Measurements from ENCODE around the gene TSPOAP1. TPM values are rescaled to one million over a fixed set of nuclear protein-coding genes. Genes with fewer than 3 reads are reported as not detected.

Gene TSPOAP1
- total RNA-seq, 2 experiments from 2014 or later = 17.8 to 19.5 TPM

DNA sequence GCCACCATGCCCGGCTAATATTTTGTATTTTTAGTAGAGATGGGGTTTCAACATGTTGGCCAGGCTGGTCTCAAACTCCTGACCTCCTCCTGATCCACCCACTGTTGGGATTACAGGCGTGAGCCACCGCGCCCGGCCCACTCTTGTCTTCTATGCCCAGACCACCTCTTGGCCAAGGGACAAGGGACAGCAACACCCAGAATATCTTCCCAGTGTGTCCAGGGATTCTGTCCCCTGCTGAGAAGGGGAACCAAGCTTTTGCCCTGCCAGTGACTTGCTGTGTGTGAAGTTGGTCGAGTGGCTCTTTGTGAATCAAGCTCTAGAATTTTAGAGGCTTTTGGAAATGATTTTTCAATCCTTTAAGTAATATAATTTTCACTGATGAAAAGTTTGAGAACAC lies 46.2 kb downstream of the TSPOAP1 start:
- H3K4me1 ChIP-seq (ENCODE audit: insufficient read depth, low read length) = peaks cover 6% of the 10 kb centered on the region
- peaks cover 4% of the 10 kb centered on the region for H3K4me1 Mint-ChIP-seq (ENCODE audit: low read depth)
- no peaks in the 10 kb centered on the region for H3K36me3 Mint-ChIP-seq (ENCODE audit: low read depth)
- H3K4me3 ChIP-seq (ENCODE audit: low read length) = no peak overlapping the region
- no peak overlapping the region for H3K27ac Mint-ChIP-seq
- intact Hi-C loops (cut with DNase I, micrococcal nuclease) = no loop called here
- peaks cover 38% of the 10 kb centered on the region for H3K27me3 Mint-ChIP-seq
- H3K27me3 ChIP-seq (ENCODE audit: control insufficient read depth in 1 of 2, insufficient read depth in 2 of 2, low read length in 2 of 2) = peaks cover 0 to 2% of the 10 kb centered on the region in 2 experiments
- no peaks in the 10 kb centered on the region for H3K9me3 ChIP-seq (ENCODE audit: control insufficient read depth in 1 of 2, insufficient read depth in 1 of 2, low read length in 2 of 2)
- no peaks in the 10 kb centered on the region for H3K36me3 ChIP-seq (ENCODE audit: insufficient read depth, low read length)
- TF ChIP-seq, protein P1, sequence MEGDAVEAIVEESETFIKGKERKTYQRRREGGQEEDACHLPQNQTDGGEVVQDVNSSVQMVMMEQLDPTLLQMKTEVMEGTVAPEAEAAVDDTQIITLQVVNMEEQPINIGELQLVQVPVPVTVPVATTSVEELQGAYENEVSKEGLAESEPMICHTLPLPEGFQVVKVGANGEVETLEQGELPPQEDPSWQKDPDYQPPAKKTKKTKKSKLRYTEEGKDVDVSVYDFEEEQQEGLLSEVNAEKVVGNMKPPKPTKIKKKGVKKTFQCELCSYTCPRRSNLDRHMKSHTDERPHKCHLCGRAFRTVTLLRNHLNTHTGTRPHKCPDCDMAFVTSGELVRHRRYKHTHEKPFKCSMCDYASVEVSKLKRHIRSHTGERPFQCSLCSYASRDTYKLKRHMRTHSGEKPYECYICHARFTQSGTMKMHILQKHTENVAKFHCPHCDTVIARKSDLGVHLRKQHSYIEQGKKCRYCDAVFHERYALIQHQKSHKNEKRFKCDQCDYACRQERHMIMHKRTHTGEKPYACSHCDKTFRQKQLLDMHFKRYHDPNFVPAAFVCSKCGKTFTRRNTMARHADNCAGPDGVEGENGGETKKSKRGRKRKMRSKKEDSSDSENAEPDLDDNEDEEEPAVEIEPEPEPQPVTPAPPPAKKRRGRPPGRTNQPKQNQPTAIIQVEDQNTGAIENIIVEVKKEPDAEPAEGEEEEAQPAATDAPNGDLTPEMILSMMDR (IDR thresholded peaks at IDR 0.05) = no peak
- CTCF ChIA-PET = no interaction called here
- H3K9me3 Mint-ChIP-seq = no peaks in the 10 kb centered on the region
- H3K27ac ChIP-seq (ENCODE audit: low read depth in 1 of 2, low read length in 2 of 2) = no peak overlapping the region
- DNase-seq (no peak), ATAC-seq (ENCODE audit: poor library complexity) (no peak)
- H3K4me3 Mint-ChIP-seq = no peak overlapping the region
- POLR2A ChIA-PET = no interaction called here

DNA sequence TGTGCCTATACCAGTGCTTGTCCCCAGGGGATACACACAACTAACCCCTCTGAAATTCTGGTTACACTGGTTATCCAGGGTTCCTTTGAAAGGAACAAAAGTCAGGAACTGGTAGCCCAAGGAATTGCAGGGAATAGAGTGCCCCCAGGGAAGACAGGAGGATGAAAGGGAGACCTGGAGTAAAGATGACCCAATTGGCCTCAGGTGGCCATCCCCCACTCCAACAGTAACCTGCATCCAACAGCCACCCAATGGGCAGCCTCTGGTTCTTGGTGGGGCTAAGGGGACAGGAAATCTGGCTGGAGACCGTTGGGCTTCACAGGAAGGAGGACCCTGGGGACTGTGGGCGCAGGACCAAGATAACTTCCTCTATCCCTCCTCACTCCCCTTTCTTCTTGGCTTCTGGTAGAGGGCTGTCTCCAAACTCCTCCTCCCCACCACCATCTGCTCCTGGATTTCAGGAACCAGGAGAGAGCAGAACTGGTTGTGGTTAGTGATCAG lies 47.0 kb downstream of the TSPOAP1 start:
- intact Hi-C loops (cut with DNase I, micrococcal nuclease) = no loop called here
- H3K36me3 Mint-ChIP-seq (ENCODE audit: low read depth) = no peaks in the 10 kb centered on the region
- TF ChIP-seq, protein P1 (IDR thresholded peaks at IDR 0.05) = no peak
- Histone ChIP-seq H3K27ac (ENCODE audit: low read depth in 1 of 2, low read length in 2 of 2) (no peak overlapping the region), H3K9me3 (ENCODE audit: control insufficient read depth in 1 of 2, insufficient read depth in 1 of 2, low read length in 2 of 2) (no peaks in the 10 kb centered on the region), H3K36me3 (ENCODE audit: insufficient read depth, low read length) (no peaks in the 10 kb centered on the region), H3K4me3 (ENCODE audit: low read length) (no peak overlapping the region), H3K4me1 (ENCODE audit: insufficient read depth, low read length) (peaks cover 6% of the 10 kb centered on the region), H3K27me3 (ENCODE audit: control insufficient read depth in 1 of 2, insufficient read depth in 2 of 2, low read length in 2 of 2) (peaks cover 0 to 2% of the 10 kb centered on the region in 2 experiments)
- peaks cover 40% of the 10 kb centered on the region for H3K27me3 Mint-ChIP-seq
- POLR2A ChIA-PET = no interaction called here
- peaks cover 4% of the 10 kb centered on the region for H3K4me1 Mint-ChIP-seq (ENCODE audit: low read depth)
- H3K9me3 Mint-ChIP-seq = no peaks in the 10 kb centered on the region
- H3K4me3 Mint-ChIP-seq = no peak overlapping the region
- no peak for ATAC-seq (ENCODE audit: poor library complexity)
- DNase-seq = no peak
- H3K27ac Mint-ChIP-seq = no peak overlapping the region
- CTCF ChIA-PET = no interaction called here

DNA sequence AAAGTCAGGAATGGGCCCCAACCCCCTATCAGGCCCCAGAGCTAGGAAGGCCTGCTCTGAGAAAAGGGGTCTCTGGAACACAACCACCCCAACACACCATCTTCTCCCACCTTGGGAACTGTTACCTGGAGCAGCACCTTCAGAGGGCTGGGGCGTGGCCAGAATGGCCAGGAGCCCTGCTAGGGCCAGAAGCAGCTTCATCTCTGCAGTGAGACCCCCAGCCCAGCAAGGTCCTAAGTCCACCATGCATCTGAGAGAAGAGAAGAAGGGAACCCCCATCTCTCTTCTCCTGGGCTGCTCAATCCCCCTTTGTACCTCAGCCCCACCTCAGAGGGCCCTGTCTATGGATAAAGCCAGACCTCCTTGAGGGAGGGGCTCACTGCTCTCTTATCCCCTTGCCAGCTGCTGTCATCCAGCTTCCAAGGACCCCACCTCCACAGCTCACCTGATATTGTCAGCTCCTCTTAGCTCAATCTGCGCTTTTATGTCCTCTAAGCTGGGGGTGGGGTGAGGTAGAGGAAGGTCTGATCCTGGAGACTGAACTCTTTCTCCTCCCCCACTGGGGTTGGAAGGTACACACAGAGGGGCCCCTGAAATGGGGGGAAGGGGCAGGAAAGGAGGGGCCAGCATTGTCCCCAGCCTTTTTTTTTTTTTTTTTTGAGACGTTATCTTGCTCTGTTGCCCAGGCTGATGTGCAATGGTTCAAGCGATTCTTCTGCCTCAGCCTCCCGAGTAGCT lies 47.9 kb downstream of the TSPOAP1 start, which contains the start of gene MPO:
Gene MPO (minus strand): TSS at position 456 of the 738 bp plus-strand sequence. CDS start 177 bp downstream, at position 279.
- Mint-ChIP-seq H3K4me1 (ENCODE audit: low read depth) (peaks cover 4% of the 10 kb centered on the region), H3K4me3 (no peak within 1 kb of the TSS), H3K9me3 (no peaks in the 10 kb centered on the region), H3K36me3 (ENCODE audit: low read depth) (no peaks in the 10 kb centered on the region), H3K27ac (no peak within 1 kb of the TSS), H3K27me3 (peaks cover 44% of the 10 kb centered on the region)
- ChIA-PET CTCF (no interaction called here), POLR2A (no interaction called here)
- H3K36me3 ChIP-seq (ENCODE audit: insufficient read depth, low read length) = no peaks in the 10 kb centered on the region
- H3K4me3 ChIP-seq (ENCODE audit: low read length) = no peak within 1 kb of the TSS
- intact Hi-C loops (cut with DNase I, micrococcal nuclease) = no loop called here
- H3K27me3 ChIP-seq (ENCODE audit: control insufficient read depth in 1 of 2, insufficient read depth in 2 of 2, low read length in 2 of 2) = peaks cover 0 to 2% of the 10 kb centered on the region in 2 experiments
- DNase-seq (no peak), ATAC-seq (ENCODE audit: poor library complexity) (no peak)
- peaks cover 6% of the 10 kb centered on the region for H3K4me1 ChIP-seq (ENCODE audit: insufficient read depth, low read length)
- TF ChIP-seq, protein P1 (IDR thresholded peaks at IDR 0.05) = no peak
- no peaks in the 10 kb centered on the region for H3K9me3 ChIP-seq (ENCODE audit: control insufficient read depth in 1 of 2, insufficient read depth in 1 of 2, low read length in 2 of 2)
- no peak within 1 kb of the TSS for H3K27ac ChIP-seq (ENCODE audit: low read depth in 1 of 2, low read length in 2 of 2)
